Activated CD4-positive, CD25-positive, alpha-beta regulatory T cell treated with anti-CD3 and anti-CD28 coated beads, Interleukin-2, amount 50 U/mL, for 16 hours (primary cell): ENCODE data around the gene TBXAS1.

Experiments used
- DNase-seq: peaks from one replicate; pipeline ENCODE4 v3.0.0-alpha.2; 2020; ENCODE audit warnings: low read depth, low spot score

The TBXAS1 gene

GRCh38 chr7:139946533-139946932 is 117.5 kb downstream of the TBXAS1 start:
- DNase-seq = no peak

- no peak for DNase-seq
Measured at GRCh38 chr7:139947021-139947420, 118.0 kb downstream of the TBXAS1 start.

DNA sequence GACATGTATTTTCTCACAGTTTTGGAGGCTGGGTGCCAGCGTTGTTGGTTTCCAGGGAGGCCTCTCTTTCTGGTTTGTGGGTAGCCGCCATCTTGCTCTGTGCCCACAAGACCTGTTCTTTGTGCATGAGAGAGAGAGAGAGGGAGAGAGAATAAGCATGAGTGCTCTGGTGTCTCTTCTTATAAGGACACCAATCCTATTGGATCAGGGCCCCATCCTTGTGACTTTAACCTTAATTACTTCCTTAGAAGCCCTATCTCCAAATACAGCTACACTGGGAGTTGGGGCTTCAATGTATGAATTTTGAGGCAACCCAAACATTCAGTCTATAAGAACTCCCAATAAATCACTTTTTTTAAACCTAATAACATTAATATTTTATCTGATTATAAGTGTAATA is 119.1 kb downstream of the TBXAS1 start:
- DNase-seq = no peak

DNA sequence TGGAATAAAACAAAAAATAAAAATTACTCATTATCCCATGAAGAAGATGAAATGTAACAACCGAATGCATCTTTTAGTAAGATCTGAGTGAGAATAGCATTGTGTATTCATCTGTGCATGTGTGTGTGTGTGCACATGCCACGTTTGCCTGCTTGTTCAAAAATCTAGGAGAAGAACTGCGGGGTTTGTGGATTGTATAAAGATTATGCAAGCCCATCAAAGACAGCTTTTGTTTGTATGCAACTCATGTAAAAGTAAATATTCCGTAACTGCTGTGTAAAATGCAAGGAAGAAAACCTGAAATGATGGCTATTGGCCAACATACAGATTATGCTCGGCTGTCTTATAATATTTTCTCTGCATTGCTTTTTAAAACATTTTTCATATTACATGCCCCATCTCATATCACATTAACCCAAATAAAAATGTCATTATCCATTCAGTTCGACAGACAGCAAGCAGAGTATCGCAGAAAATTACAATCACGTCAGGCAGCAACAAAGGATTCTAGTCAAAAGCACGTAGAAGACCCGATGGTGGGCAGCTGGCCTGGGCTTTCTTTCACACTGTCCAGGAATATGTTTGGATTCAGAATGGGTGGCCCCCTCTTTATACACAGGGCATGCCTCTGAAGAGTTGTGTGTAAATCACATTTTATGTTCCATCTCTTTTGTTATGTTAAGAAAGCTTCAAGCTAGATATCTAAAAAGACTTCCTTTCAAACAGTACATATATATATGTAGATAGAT is 119.7 kb downstream of the TBXAS1 start:
- no peak for DNase-seq

DNA sequence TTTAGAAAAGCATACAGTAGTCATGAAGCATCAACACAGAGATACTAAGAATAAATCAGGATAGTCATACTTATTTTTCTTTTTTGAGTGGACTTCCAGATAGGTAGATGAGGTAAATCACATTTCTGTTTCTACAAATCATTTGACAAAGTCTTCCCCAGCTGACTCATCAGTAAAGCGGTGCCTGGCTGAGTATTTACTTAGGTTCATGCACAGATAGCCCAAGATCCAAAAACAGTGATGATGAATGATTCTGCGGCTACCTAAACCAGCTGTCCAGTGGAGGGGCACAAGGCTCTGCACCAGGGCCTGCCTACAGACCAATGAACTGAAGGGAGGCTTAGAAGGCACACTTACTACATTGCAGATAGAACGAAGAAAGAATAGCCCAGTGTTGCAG is 120.6 kb downstream of the TBXAS1 start:
- no peak for DNase-seq

GRCh38 chr7:139950881-139951525 is 121.9 kb downstream of the TBXAS1 start:
- no peak for DNase-seq

GRCh38 chr7:139953229-139953628 is 124.2 kb downstream of the TBXAS1 start:
- no peak for DNase-seq

GRCh38 chr7:139955109-139955820 is 126.2 kb downstream of the TBXAS1 start:
- DNase-seq = no peak

DNA sequence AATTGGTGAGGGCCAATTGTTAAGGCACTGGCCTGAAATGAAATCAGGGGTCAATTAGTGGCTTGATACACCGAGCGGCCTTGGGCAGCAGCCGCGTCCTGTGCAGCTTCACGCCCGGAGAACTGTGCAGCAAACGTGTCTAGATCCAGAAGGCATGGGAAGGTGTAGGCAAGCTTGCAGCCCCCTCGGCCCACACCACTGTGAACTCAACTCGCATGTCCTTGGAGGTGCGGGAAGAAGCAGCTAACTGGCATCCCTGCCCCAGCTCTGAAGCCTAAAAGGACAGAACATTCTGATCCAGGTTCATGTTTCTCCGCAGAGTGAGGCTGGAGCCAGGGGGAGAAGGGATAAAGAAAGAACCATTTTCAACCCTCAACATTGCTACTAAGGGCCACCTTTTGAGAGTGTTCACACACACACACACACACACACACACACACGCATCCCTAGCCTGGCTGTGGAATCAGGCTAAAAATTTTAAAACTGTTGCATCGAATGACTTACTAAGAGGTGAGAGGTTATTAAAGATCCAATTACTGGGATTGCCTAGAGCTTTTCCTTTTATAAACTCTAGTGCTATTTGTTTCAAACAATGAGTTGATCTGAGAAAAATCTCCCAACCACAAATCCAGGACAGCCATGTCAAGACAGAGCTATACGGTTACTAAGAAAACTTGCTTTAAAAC is 129.7 kb downstream of the TBXAS1 start:
- no peak for DNase-seq

DNA sequence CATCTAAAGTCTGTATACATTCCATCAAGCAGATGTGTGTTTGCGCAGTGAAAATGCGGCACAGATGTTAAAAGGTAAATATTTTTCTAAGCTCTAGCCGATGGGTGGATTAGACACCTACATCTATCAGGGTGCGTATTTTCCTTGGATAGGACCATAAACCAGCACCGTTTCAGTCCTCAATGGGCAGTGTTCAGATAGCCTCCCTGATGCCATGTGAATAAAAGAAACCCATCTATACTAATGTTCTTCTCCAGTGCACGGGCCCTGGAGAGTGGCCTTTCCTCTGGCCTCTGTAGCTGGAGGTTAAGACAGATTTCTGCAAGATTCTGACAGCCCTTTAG is 130.2 kb downstream of the TBXAS1 start:
- no peak for DNase-seq

- DNase-seq = no peak
Measured at GRCh38 chr7:139959718-139960117, 130.7 kb downstream of the TBXAS1 start.

- DNase-seq = no peak
Measured at GRCh38 chr7:139960157-139960556, 131.1 kb downstream of the TBXAS1 start.

DNA sequence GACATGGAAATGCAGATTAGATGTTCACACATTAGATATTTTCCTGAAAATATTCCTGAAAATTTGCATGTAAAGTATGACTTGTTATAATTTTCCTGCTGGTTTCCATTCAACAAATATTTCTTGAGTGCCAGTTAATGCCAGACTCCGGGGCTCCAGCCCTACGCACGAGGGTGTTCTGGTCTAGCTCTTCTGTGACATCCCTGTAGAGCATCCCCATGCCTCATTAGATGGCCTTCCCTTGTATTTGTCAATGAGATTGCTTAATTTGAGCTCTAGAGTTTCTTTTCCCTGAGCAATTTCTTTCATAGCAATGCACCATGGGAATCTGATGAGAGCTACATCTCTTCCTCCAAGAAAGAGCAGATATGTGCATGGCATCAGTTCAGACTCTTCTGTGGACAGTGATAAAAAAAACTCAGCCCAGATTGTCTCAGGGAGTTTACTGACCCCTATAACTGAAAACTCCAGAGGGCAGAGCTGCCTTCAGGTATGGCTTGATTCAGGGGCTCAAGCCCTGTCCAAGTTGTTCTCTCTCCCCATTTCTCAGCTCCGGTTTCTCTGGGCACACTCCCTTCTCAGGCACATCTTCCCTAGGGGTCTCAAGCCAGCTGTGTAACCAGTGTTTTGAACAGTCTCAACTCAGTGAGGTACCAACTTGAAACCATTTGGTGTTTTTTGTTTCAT is 137.0 kb downstream of the TBXAS1 start:
- DNase-seq = no peak

GRCh38 chr7:139966949-139967348 is 137.9 kb downstream of the TBXAS1 start:
- DNase-seq = no peak

DNA sequence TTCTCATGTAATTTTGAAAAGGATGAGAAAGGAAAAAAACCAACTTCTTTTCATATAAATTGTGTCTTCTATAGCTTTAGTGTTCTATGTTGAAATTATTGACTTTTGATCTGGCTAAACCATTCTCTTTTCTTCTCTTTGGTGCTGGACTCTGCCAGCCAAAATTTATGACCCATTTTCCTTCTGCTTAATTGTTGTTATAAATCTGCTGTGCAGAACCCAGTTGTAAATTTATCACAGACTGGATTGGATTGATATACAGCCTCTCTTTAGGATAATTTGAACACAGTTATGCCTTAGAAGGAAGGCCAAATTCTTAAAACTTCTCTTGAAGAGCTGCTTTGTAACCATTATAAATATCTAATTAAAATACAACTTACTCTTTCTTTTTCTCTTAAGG is 139.9 kb downstream of the TBXAS1 start:
- no peak for DNase-seq

DNA sequence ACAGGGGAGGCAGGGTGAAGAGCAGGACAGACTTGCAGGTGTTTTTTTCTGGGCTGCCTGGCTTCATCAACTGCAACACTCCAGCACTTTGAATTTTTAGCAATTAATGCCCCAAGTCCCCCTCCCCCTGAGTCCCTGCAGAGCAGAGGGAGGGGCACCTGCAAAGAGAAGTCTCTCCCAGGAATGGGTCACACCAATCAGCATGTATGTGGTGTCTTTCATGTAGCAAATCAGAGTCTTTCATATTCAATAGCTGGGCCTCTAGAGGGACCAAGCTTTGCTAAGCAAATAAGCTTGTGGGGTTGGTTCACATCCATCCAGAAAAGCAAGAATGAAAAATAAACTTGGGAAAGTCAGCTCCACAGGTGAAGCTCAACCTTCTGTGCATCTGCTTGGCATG is 143.0 kb downstream of the TBXAS1 start:
- DNase-seq = no peak

DNA sequence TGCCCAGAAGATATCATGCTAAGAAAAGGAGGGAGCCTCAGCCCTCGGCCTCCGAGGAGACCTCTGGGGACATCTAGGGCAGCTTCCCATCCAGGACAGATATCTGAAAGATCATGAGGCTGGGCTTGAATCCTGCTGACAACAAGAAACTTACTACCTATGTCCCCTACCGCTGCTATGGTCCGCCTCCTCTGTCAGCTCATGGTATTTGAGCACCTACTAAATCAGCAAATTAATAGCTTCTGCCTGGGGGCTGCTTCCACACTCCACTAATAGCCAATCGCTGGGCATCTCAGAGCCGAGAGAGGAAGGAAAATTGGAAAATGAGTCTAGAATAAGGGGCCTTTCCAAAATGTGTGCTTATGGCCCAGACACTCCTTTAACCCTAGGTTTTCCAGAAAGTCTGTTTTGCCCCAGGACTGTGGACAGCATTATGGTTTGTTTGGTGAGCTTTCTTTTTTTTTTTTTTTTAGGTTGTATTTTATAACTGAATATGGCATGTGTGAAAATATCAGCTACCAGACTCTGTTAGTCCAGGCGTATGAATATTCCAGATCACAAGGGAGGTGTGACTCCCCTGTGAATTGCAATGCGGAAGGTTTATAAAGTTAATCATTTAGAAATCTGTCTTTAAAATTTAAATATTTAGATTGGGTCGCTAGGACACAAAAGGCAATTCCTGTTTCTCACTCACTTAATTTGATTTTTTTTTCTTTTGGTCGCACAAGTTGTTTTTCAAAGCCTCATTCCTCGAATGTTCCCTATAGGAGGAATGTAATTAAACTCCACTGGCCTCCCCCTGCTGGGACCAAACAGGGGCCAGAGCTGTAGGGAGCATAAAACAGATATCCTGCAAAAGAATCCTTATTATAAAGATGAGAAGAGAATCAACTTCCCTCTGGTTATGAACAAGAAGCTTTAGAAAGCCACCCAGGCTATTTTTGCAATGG is 144.3 kb downstream of the TBXAS1 start:
- DNase-seq = no peak

DNA sequence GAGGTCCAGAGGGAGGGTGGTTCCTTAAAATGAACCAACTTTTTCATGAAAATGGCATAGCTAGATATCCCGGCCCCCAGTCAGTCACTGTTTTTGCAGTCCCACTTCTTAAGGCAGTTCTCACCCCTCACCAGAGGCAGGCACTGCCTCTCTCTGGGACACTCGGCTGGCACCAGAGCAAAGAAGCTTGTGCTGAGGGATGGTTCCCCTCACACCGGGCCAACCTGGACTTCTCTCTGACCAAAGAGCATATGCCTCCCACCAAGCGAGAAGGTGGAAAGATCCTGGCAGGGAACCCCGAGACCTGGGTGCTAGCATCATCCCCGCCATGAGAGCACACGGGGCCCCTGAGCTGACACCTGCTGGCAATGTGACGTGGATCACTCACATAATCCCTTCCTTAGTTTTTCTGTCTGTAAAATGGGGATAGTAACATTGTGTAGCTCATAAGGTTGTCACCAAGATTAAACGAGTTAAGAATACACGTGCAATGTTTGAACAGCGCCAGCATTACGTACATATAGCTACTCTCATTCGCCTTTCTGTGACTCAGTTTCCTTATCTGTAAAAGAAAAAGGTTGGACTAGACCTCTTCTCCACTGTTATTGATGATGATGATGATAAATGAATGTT is 145.2 kb downstream of the TBXAS1 start:
- no peak for DNase-seq

GRCh38 chr7:139976055-139976837 is 147.2 kb downstream of the TBXAS1 start:
- no peak for DNase-seq
